ENCODE data around the gene THADA.

THADA gene

GRCh38 chr2:43383533-43383932 is 212.3 kb downstream of the THADA start:
- no peak for DNase-seq

- DNase-seq, result no peak
These were observed 216.3 kb downstream of the THADA start for GRCh38 chr2:43379494-43379893.

- DNase-seq, result no peak
These were observed 218.5 kb downstream of the THADA start for GRCh38 chr2:43377327-43377726.

- DNase-seq, result no peak
These were observed 219.2 kb downstream of the THADA start for GRCh38 chr2:43376523-43377198.

GRCh38 chr2:43375746-43376522 is 219.9 kb downstream of the THADA start:
- DNase-seq, result no peak

GRCh38 chr2:43372416-43373081 is 223.3 kb downstream of the THADA start:
- DNase-seq, result no peak

GRCh38 chr2:43370705-43371104 is 225.1 kb downstream of the THADA start:
- no peak for DNase-seq

- DNase-seq, result no peak
These were observed 225.7 kb downstream of the THADA start for GRCh38 chr2:43370146-43370545.

GRCh38 chr2:43368483-43369385 is 227.1 kb downstream of the THADA start:
- no peak for DNase-seq

GRCh38 chr2:43367012-43367782 is 228.6 kb downstream of the THADA start:
- DNase-seq, result no peak

- DNase-seq, result no peak
These were observed 232.7 kb downstream of the THADA start for GRCh38 chr2:43363120-43363519.

GRCh38 chr2:43361286-43361685 is 234.6 kb downstream of the THADA start:
- peak; percentile 53 for DNase-seq

- DNase-seq, result no peak
These were observed 235.7 kb downstream of the THADA start for GRCh38 chr2:43360137-43360536.

- DNase-seq, result no peak
These were observed 237.2 kb downstream of the THADA start for GRCh38 chr2:43358410-43359201.

GRCh38 chr2:43356774-43357173 is 239.1 kb downstream of the THADA start:
- peak; percentile 67 for DNase-seq

GRCh38 chr2:43355399-43355798 is 240.4 kb downstream of the THADA start:
- DNase-seq, result no peak

GRCh38 chr2:43349904-43350303 is 245.9 kb downstream of the THADA start:
- DNase-seq, result peak; percentile 35

GRCh38 chr2:43348908-43349661 is 246.8 kb downstream of the THADA start:
- peak; percentile 86 for DNase-seq

- DNase-seq, result no peak
These were observed 248.1 kb downstream of the THADA start for GRCh38 chr2:43347746-43348145.

Measured in fibroblast of upper back skin (primary cell).